Tibial nerve (tissue), 4 donors: ENCODE data around the gene STK4.

Experiments used
- CTCF ChIP-seq, 5 experiments: fragments of 200-600 bp in 3 of 5; fragments of 450-650 bp in 2 of 5; sonication (generic) in 3 of 5; IDR thresholded peaks; one replicate each; pipeline ENCODE4 v1.5.1; 2016 to 2019; ENCODE audit warnings: antibody characterized with exemption in 5 of 5, mild to moderate bottlenecking in 3 of 5, moderate library complexity in 2 of 5
- EP300 ChIP-seq, 2 donors: sonication (generic); formaldehyde crosslinking; IDR thresholded peaks; one replicate each; pipeline ENCODE4 v1.6.1; 2017; ENCODE audit warnings: antibody characterized with exemption in 2 of 2, mild to moderate bottlenecking in 1 of 2
- POLR2A ChIP-seq, 2 donors: fragments of 450-650 bp; IDR thresholded peaks; one replicate each; pipeline ENCODE4 v1.6.1; 2017; ENCODE audit warnings: antibody characterized with exemption in 2 of 2, mild to moderate bottlenecking in 2 of 2, moderate library complexity in 2 of 2

GRCh38 chr20:44936510-44936909 lies 29.8 kb upstream of the STK4 start:
- TF ChIP-seq POLR2A (IDR thresholded peaks at IDR 0.05), result no peak
- TF ChIP-seq CTCF (IDR thresholded peaks at IDR 0.05), result no peak
- no peak for TF ChIP-seq EP300 (IDR thresholded peaks at IDR 0.05)
